IPS DF 4.7 (cell line): ENCODE measurements around the gene KLHL21.
"Not testable (repeated sequence)": the region's sequence is repeated elsewhere in the genome, so short reads cannot be mapped to it uniquely, and the experiment has no call there.

ENCODE experiments used
- DNase-seq: peaks from one replicate; pipeline ENCODE4 v3.0.0-alpha.2; 2013; ENCODE audit warnings: low spot score; ENCODE audit errors: extremely low read depth

The KLHL21 gene

GRCh38 chr1:6600410-6601048 is 2.1 kb downstream of the KLHL21 start:
- no peak for DNase-seq

- not testable (repeated sequence) for DNase-seq
Measured at GRCh38 chr1:6599991-6600390, 2.7 kb downstream of the KLHL21 start.

GRCh38 chr1:6599141-6599975 is 3.3 kb downstream of the KLHL21 start:
- DNase-seq = no peak

- DNase-seq = no peak
Measured at GRCh38 chr1:6597777-6598131, 4.9 kb downstream of the KLHL21 start.

- DNase-seq = no peak
Measured at GRCh38 chr1:6596886-6597776, 5.5 kb downstream of the KLHL21 start.

- no peak for DNase-seq
Measured at GRCh38 chr1:6596351-6596750, 6.3 kb downstream of the KLHL21 start.

GRCh38 chr1:6594977-6595740 is 7.5 kb downstream of the KLHL21 start:
- no peak for DNase-seq

- no peak for DNase-seq
Measured at GRCh38 chr1:6593810-6594209, 8.9 kb downstream of the KLHL21 start.

- DNase-seq = no peak
Measured at GRCh38 chr1:6592865-6593593, 9.6 kb downstream of the KLHL21 start.

GRCh38 chr1:6592441-6592840 is 10.2 kb downstream of the KLHL21 start:
- DNase-seq = no peak

- no peak for DNase-seq
Measured at GRCh38 chr1:6591644-6592043, 11.0 kb downstream of the KLHL21 start.

- no peak for DNase-seq
Measured at GRCh38 chr1:6591222-6591621, 11.4 kb downstream of the KLHL21 start.

- no peak for DNase-seq
Measured at GRCh38 chr1:6590046-6590445, 12.6 kb downstream of the KLHL21 start.

GRCh38 chr1:6588893-6589520 is 13.7 kb downstream of the KLHL21 start:
- DNase-seq = no peak

- DNase-seq = no peak
Measured at GRCh38 chr1:6588128-6588892, 14.4 kb downstream of the KLHL21 start.

- no peak for DNase-seq
Measured at GRCh38 chr1:6587261-6588005, 15.2 kb downstream of the KLHL21 start.

GRCh38 chr1:6586404-6586816 is 16.3 kb downstream of the KLHL21 start:
- DNase-seq = no peak

- no peak for DNase-seq
Measured at GRCh38 chr1:6585841-6586240, 16.8 kb downstream of the KLHL21 start.
